Right atrium auricular region (tissue), 2 donors: ENCODE results near the gene NAV2. TPM values are rescaled to one million over a fixed set of nuclear protein-coding genes. Genes with fewer than 3 reads are reported as not detected.

Source experiments
- DNase-seq: peaks from one replicate; pipeline ENCODE4 v3.0.0-alpha.2; 2019; ENCODE audit warnings: low spot score
- H3K27ac ChIP-seq, 2 donors: fragments of 200-600 bp; sonication (generic); 1 replicate in 1 of 2; 2 replicates in 1 of 2; pipeline ENCODE4 v1.5.1; 2016 to 2019
- H3K27me3 ChIP-seq, 2 donors: fragments of 200-600 bp; sonication (generic); one replicate each; pipeline versions ENCODE4 v1.5.1 to v1.6.0; 2017 to 2019
- H3K36me3 ChIP-seq: fragments of 200-600 bp; sonication (generic); one replicate; pipeline ENCODE4 v1.5.1; 2016
- H3K4me1 ChIP-seq, 2 donors: fragments of 200-600 bp; sonication (generic); one replicate each; pipeline versions ENCODE4 v1.5.1 to v1.6.0; 2017 to 2019
- H3K4me3 ChIP-seq, 2 donors: fragments of 200-600 bp; sonication (generic); 1 replicate in 1 of 2; 2 replicates in 1 of 2; pipeline ENCODE4 v1.5.1; 2017 to 2019; ENCODE audit warnings: mild to moderate bottlenecking in 1 of 2, moderate library complexity in 1 of 2
- H3K9me3 ChIP-seq, 2 donors: fragments of 200-600 bp; sonication (generic); one replicate each; pipeline ENCODE4 v1.5.1; 2019
- total RNA-seq, 2 donors: library from RNA; depleted of rRNA; stranded (reverse); fragments of >200 nt; gene quantifications; one replicate each; pipeline ENCODE4 v1.1.0, GENCODE V29; 2016
- TF ChIP-seq, protein P1 (sequence below), 2 donors: fragments of 200-600 bp; sonication (generic); IDR thresholded peaks; one replicate each; pipeline ENCODE4 v1.5.1; 2019; ENCODE audit warnings: antibody characterized with exemption in 2 of 2

The NAV2 gene
- total RNA-seq, 2 donors from 2014 or later: 11.4 to 19.2 TPM

DNA sequence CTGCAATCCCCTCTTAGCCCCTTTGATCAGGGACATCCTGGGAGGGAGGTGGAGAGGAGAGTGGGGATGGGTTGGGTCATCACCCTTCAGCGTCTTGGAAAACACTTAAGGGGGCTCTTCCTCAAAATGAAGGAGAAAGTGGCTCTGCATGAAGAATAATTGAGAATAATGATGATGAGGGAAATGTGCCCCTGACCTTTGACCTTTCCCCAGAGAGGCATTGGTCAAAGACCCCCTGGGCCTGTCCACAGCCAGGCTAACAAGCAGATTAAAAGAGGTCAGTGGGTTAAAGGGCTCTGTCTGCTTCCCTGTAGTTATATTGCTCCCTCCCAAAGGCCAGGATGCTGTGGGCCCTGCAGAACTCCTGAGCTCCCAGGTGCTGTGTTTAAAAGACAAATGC is 68.7 kb downstream of the NAV2 start:
- no peak overlapping the region for H3K4me3 ChIP-seq
- TF ChIP-seq, protein P1, sequence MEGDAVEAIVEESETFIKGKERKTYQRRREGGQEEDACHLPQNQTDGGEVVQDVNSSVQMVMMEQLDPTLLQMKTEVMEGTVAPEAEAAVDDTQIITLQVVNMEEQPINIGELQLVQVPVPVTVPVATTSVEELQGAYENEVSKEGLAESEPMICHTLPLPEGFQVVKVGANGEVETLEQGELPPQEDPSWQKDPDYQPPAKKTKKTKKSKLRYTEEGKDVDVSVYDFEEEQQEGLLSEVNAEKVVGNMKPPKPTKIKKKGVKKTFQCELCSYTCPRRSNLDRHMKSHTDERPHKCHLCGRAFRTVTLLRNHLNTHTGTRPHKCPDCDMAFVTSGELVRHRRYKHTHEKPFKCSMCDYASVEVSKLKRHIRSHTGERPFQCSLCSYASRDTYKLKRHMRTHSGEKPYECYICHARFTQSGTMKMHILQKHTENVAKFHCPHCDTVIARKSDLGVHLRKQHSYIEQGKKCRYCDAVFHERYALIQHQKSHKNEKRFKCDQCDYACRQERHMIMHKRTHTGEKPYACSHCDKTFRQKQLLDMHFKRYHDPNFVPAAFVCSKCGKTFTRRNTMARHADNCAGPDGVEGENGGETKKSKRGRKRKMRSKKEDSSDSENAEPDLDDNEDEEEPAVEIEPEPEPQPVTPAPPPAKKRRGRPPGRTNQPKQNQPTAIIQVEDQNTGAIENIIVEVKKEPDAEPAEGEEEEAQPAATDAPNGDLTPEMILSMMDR (IDR thresholded peaks at IDR 0.05): no peak
- no peak overlapping the region for H3K27ac ChIP-seq
- no peaks in the 10 kb centered on the region for H3K36me3 ChIP-seq
- DNase-seq: no peak
- H3K27me3 ChIP-seq: no peaks in the 10 kb centered on the region
- H3K9me3 ChIP-seq: no peaks in the 10 kb centered on the region
- peaks cover 0 to 18% of the 10 kb centered on the region in 2 donors for H3K4me1 ChIP-seq

DNA sequence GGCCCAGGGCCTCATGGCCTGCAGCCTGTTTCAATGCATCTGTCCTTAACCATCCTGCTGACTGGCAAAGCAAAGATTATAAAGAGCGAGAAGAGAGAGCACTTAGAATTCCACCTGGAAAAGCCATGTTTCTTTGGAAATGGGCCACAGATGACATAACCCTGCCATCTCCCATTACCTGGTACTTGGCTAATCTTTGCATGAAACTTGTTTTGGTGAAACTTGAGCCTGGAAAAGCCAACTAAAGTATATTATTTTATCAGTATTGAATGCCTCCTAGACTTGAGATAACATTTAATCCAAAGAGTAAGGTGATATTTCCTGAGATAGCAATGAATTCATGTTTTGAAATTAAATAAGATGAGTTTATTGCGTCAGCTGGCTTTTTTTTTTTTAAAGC is 72.6 kb downstream of the NAV2 start:
- Histone ChIP-seq H3K27ac (no peak overlapping the region), H3K9me3 (no peaks in the 10 kb centered on the region), H3K4me1 (peaks cover 0 to 7% of the 10 kb centered on the region in 2 donors), H3K27me3 (no peaks in the 10 kb centered on the region), H3K4me3 (no peak overlapping the region), H3K36me3 (no peaks in the 10 kb centered on the region)
- no peak for DNase-seq
- TF ChIP-seq, protein P1 (IDR thresholded peaks at IDR 0.05): no peak

DNA sequence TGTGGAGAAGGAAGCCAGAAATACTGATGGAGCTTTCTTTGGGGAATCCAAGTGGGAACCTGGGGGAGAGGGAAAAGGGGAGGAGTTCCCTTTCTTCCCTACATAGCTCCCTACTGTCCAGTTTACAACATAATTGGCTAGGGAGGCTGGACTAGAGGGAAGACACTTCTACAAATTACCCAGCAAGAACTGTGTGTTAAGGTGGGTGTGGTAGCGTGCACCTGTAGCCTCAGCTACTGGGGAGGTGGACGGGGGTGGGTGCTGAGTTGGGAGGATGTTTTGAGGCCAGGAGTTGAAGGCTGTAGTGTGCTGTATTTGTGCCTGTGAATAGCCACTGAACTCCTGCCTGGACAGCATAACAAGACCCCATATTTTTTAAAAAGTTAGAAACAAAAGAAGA is 74.0 kb downstream of the NAV2 start:
- Histone ChIP-seq H3K36me3 (no peaks in the 10 kb centered on the region), H3K4me1 (peaks cover 0 to 19% of the 10 kb centered on the region in 2 donors), H3K27me3 (no peaks in the 10 kb centered on the region), H3K9me3 (no peaks in the 10 kb centered on the region), H3K4me3 (no peak overlapping the region), H3K27ac (no peak overlapping the region)
- TF ChIP-seq, protein P1 (IDR thresholded peaks at IDR 0.05): no peak
- no peak for DNase-seq

DNA sequence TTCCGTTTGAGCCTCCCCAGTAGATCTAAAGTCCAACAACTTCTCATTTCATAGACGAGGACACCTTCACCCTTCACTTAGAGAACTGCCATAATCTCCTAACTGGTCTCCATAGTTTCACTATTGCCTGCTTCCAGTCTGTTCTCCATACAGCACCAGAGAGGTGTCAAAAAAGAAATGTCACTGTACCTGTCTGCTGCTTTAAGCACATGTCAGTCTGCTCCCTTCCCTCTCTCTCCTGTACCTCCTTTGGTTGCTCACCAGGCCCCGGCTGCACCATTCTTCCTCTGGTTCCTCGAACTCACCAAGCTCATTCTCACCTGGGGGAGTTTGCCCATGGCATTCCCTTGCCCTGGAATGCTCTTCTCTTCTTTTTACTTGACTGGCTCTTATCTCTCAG is 75.8 kb downstream of the NAV2 start:
- Histone ChIP-seq H3K36me3 (no peaks in the 10 kb centered on the region), H3K9me3 (no peaks in the 10 kb centered on the region), H3K27me3 (no peaks in the 10 kb centered on the region), H3K27ac (no peak overlapping the region), H3K4me1 (peaks cover 0 to 31% of the 10 kb centered on the region in 2 donors), H3K4me3 (no peak overlapping the region)
- no peak for DNase-seq
- TF ChIP-seq, protein P1 (IDR thresholded peaks at IDR 0.05): no peak

DNA sequence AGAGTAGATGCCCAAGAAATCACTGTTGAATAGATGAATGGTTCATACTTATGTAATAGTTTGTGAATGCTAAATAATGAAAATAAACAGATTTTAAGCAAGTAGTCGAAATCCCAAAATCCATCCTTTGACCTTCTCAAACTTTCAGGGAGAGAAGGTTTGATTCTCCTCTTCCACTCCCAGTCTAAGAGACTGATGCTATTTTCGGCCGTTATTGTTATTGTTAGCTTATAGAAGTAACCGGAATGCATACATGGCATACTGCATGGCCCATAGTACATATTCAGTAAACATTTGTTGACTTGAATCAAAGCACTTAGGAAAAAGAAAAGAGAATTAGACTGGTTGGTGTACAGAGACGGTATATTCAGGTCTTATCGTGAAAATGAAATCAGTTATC is 76.6 kb downstream of the NAV2 start:
- Histone ChIP-seq H3K27ac (no peak overlapping the region), H3K9me3 (no peaks in the 10 kb centered on the region), H3K4me3 (no peak overlapping the region), H3K36me3 (no peaks in the 10 kb centered on the region), H3K27me3 (no peaks in the 10 kb centered on the region), H3K4me1 (peaks cover 0 to 39% of the 10 kb centered on the region in 2 donors)
- TF ChIP-seq, protein P1 (IDR thresholded peaks at IDR 0.05): no peak
- DNase-seq: no peak
